Measurements from ENCODE around the gene ELN.
"Not testable (repeated sequence)": the region's sequence is repeated elsewhere in the genome, so short reads cannot be mapped to it uniquely, and the experiment has no call there.

The ELN gene

DNA sequence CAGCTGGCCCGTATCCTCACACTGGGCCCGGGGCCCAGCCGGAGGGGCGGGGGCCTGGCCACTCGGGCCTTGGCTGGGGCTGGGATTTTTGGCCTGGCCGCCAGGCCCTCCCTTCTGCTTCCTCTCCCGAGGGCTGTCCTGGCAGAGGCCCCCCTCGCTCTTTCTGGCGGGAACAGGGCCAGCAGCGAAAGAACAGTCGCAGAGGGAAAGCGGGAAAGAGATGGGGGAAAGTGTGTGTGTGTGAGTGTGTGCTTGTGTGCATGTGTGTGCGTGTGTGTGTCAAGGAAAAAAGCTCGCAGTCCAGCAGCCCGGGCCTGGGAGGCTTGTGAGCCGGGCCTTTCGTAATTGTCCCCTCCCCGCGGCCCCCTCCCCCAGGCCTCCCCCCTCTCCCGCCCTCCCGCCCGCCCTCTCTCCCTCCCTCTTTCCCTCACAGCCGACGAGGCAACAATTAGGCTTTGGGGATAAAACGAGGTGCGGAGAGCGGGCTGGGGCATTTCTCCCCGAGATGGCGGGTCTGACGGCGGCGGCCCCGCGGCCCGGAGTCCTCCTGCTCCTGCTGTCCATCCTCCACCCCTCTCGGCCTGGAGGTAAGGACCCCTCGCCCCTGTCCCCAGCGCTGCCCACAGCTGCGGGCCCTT, at the start of gene ELN:
Gene ELN, plus strand, starts transcription at position 491 of the 638 bp plus-strand sequence. Its CDS starts 15 bp downstream, at position 506.
- no peak for DNase-seq

- peak; percentile 65 to 71 (median 66) for DNase-seq
Measured at GRCh38 chr7:73978661-73979563, 49.1 kb upstream of the ELN start.

DNA sequence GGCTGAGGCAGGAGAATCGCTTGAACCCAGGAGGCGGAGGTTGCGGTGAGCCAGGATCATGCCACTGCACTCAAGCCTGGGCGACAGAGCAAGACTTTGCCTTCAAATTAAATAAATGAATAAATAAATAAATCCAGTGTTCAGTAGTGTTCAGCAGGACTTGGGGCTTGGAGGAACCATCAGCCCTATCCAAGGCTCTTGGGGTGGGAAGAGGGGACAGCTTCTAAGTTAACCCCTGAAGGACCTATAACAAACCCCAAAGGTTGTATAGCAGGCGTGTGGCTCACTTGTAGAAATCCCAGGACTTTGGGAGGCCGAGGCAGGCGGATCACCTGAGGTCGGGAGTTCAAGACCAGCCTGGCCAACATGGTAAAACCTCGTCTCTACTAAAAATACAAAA, 48.3 kb upstream of the ELN start:
- not testable (repeated sequence) for DNase-seq

DNA sequence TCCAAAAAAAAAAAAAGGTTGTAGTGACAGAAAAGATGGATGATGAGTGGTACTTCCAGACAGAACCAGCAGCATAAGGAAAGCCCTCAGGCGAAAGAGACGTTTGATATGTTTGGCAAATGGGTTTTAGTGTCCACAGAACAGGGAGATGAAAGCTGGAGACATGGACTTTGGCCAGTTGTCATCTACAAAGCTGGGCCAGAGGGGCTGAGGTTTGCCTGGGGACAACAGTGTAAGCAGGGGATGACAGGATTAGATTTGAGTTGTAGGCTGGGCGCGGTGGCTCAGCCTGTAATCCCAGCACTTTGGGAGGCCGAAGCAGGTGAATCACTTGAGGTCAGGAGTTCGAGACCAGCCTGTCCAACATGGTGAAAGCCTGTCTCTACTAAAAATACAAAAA, 47.8 kb upstream of the ELN start:
- DNase-seq = no peak

- no peak for DNase-seq
Measured at GRCh38 chr7:73981933-73982332, 46.0 kb upstream of the ELN start.

- no peak for DNase-seq
Measured at GRCh38 chr7:73983437-73984164, 44.4 kb upstream of the ELN start.

- DNase-seq = no peak
Measured at GRCh38 chr7:73984481-73985205, 43.3 kb upstream of the ELN start.

DNA sequence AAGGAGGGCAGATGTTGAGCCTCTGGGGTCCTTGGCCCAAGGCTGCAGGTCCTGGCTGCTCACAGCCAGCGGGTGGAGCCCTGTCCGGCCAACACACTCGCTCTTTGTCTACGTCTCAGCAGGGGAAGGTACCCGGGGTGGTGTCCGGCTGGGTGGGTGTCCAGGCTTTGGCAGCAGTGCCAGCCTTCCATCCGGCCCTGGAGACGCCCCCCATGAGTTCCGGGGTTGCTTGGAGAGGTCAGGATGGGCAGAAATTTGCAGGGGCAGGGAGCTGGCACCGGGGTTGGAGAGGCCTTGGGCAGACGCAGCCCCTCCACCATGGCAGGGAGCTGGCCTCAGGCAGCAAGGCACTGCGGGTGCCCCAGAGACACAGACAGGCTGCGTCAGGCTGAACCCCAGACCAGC, 42.2 kb upstream of the ELN start:
- no peak for DNase-seq

DNA sequence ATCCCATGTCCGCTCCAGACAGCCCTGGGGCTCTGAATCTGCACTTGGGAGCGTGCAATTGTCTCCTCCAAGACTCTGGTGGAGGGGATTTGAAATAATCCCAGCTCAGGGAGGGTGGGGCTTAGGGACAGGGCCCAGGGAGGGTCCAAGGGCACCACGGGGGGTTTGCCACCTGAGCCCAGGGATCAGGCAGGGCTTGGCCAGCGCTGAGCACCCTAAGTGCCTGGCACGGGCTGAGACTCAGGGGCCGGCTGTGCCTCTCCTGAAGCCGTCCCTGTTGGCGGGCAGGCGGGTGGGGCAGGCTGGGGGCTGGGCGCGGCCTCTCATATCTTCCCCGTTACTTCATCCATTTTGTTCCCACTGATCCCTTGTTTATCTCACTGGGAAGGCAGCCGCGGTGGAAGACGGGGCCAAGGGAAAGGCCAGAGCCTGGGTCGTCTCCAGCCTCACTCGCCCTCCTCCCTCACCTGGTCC, 41.8 kb upstream of the ELN start:
- DNase-seq = no peak

DNA sequence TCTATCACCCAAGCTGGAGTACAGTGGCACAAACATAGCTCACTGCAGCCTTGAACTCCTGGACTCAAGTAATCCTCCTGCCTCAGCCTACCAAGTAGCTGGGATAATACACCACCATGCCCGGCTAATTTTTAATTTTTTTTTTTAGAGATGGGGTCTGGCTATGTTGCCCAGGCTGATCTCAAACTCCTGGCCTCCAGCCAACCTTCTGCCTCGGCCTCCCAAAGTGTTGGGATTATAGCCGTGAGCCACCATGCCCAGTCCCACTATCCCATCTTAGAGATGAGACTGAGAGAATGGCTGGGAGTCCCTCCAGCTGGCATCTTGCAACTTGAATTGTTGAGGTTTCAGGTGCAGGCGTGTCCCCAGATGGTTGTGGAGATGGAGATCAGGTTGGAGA, 40.7 kb upstream of the ELN start:
- DNase-seq = no peak

GRCh38 chr7:73988197-73988596, 39.8 kb upstream of the ELN start:
- DNase-seq = no peak

GRCh38 chr7:73991522-73992100, 36.4 kb upstream of the ELN start:
- no peak for DNase-seq

DNA sequence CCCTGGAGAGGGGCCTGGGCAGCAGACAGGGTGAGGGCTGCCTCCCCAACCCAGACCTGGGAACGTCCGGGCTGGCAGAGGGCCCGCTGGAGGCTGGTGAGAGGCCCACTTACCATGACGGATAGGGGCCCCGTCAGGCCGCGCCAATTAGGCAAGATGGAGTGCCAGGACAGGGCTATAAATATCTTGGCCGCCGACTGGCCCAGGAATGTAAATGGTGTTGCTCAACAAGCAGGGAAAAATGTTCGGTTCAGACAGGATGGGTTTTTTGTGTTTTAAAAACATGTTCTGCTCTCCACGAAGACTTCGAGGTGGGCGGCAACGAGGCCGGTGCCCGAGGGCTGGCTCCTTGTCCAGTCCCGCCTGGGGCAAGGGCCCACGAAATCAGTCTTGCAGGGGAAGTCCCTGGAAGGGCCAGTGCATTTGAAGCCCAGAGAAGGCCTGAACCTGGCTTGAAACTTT, 35.8 kb upstream of the ELN start:
- no peak for DNase-seq

GRCh38 chr7:73994023-73994422, 34.0 kb upstream of the ELN start:
- no peak for DNase-seq

DNA sequence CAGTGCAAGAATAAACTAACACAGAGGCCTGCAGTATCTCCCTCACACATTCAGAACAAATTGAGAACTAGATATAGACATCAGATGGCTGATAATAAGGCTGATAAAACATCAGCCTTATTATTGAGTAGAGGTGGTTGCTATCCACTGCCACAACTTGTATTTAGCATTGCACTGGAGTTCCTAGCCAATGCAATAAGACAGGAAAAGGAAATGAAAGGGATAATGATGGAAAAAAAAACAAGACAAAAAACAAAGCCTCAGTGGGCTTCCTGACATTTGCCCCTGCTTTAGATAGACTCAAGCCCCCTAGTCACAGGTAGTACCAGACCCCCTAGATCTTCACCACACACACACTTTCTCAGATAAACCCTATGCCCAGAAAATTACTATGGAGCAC, 33.2 kb upstream of the ELN start:
- no peak for DNase-seq

DNA sequence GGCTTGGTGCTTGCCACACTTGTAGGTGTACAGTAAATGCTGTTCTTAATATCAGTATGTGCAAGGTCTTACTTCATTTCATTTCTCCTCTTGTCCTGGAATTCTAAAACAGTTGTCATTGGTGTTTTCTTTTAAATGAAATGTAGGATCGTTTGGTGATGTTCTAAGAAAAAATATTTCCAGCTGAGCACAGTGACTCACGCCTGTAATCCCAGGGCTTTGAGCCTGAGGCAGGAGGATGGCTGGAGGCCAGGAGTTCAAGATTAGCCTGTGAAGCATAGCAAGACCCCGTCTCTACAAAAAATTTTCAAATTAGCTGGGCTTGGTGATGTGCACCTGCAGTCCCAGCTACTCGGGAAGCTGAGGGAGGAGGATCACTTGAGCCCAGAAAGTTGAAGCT, 32.6 kb upstream of the ELN start:
- no peak for DNase-seq

- no peak for DNase-seq
Measured at GRCh38 chr7:73995821-73996511, 32.0 kb upstream of the ELN start.

- no peak for DNase-seq
Measured at GRCh38 chr7:73997056-73997455, 30.9 kb upstream of the ELN start.

DNA sequence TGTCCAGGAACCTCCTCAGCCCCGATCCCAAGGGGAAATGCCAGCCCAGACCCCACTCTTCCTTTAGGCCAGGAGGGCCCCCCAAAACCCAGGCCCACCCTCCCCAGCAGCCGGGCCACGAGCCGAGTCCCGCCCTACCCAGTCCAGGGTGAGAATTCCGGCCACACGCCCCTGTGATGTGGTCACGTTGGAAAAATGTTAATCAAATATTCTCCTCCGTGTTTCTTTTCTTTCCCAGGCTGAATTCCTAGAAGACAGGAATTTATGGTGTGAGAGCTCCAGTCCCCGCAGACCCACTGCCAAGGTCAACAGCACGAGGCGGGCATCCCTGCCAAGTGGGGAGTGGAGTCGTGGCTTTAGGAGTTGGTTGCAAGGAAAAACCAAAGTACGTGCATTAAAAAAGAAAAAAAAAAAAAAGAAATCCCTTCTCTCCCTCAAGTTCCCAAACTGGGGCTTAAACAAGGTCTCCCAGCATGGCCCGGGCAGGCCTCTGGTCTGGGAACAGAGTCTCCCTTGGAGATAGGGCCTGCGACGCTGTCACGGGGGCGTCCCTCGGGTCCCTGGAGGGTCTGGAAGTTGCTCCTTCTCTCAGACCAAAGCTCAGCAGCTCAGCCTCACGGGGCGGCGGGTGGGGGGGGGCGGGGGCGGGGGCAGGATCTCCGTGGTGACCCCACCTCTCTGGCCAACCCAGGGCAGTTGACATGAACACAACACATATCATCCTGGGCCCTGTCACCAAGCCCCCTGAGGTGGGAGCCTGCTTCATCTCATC, 28.1 kb upstream of the ELN start:
- DNase-seq = no peak

DNA sequence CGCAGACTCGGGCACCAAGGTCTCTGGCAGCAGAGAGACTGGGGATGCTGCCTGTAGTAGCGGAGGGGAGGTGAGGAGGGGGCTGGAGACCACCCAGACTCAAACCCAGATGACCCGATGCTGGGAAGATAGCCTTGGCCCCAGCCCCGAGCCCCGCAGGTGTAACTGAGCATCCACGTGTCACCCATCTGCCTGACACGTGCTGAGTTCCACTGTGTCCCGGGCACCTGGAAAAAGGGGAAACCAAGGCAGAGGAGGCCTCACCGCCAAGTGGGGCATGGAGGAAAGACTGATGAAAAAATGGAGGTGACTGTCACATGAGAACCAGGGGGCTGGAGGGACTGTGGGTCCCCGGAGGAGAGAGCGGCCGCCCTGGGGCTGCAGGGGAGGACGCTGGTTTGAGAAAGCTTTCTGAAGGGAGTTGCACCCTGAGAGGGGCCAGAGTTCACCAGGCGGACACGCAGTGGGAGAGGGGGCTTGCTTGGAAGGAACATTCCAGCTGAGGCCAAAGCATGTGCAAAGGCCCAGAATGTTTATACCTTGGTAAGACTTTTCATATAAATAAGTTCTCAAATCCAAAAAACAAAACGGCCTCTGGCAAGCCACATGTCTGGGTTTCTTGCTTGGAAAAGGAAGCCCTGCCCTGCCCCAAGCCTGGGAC, 27.4 kb upstream of the ELN start:
- DNase-seq = no peak

All from suppressor macrophage treated with lipopolysaccharide for 1 hour (primary cell).